ENCODE measurements around the gene CAMK2N1. TPM values are rescaled to one million over a fixed set of nuclear protein-coding genes. Genes with fewer than 3 reads are reported as not detected.

Gene CAMK2N1
- total and polyA plus RNA-seq, 4 donors: 9.6 to 36.8 (median 16.7) TPM

Other genes starting within 250 kb of the CAMK2N1 start
- gene VWA5B1, start 195.3 kb downstream of the CAMK2N1 start, total RNA-seq: not detected
- not detected for gene VWA5B1, start 195.3 kb downstream of the CAMK2N1 start, polyA plus RNA-seq
- 10 to 100 TPM; 16.8 to 18.6 TPM for gene MUL1, start 21.9 kb upstream of the CAMK2N1 start, total RNA-seq
- 1 to 10 TPM; 5.5 to 9.6 TPM for gene MUL1, start 21.9 kb upstream of the CAMK2N1 start, polyA plus RNA-seq
- gene FAM43B, start 66.4 kb upstream of the CAMK2N1 start, total RNA-seq: 1 to 10 TPM in 1 of 2 donors, under 1 TPM in 1; 0.52 to 2.7 TPM
- gene FAM43B, start 66.4 kb upstream of the CAMK2N1 start, polyA plus RNA-seq: not detected
- gene CDA, start 102.9 kb upstream of the CAMK2N1 start, total RNA-seq: 1 to 10 TPM; 5.3 to 9.0 TPM
- 10 to 100 TPM in 1 of 2 donors, 1 to 10 TPM in 1; 5.4 to 16.2 TPM for gene CDA, start 102.9 kb upstream of the CAMK2N1 start, polyA plus RNA-seq
- 10 to 100 TPM; 72.0 to 90.2 TPM for gene PINK1, start 147.2 kb upstream of the CAMK2N1 start, total RNA-seq
- gene PINK1, start 147.2 kb upstream of the CAMK2N1 start, polyA plus RNA-seq: 100 to 1,000 TPM in 1 of 2 donors, 10 to 100 TPM in 1; 94.6 to 129 TPM
- 100 to 1,000 TPM; 123 to 135 TPM for gene DDOST, start 175.2 kb upstream of the CAMK2N1 start, total RNA-seq
- 100 to 1,000 TPM in 1 of 2 donors, 10 to 100 TPM in 1; 86.3 to 174 TPM for gene DDOST, start 175.2 kb upstream of the CAMK2N1 start, polyA plus RNA-seq
- gene KIF17, start 231.8 kb upstream of the CAMK2N1 start, total RNA-seq: 1 to 10 TPM; 2.5 to 3.2 TPM
- 1 to 10 TPM in 1 of 2 donors, under 1 TPM in 1; 0.49 to 2.6 TPM for gene KIF17, start 231.8 kb upstream of the CAMK2N1 start, polyA plus RNA-seq
- gene SH2D5, start 246.5 kb upstream of the CAMK2N1 start, total RNA-seq: under 1 TPM; 0.26 to 0.39 TPM
- gene SH2D5, start 246.5 kb upstream of the CAMK2N1 start, polyA plus RNA-seq: under 1 TPM in 1 of 2 donors, not detected in 1; 0.13 TPM

Data from aorta (tissue), 4 donors.